Hindlimb muscle (tissue), 1 donor: ENCODE measurements around the gene C19orf38. TPM values are rescaled to one million over a fixed set of nuclear protein-coding genes. Genes with fewer than 3 reads are reported as not detected.
"Not testable (repeated sequence)": the region's sequence is repeated elsewhere in the genome, so short reads cannot be mapped to it uniquely, and the experiment has no call there.

Experiments used
- DNase-seq: peaks from one replicate; pipeline ENCODE4 v3.0.0-alpha.2; 2013
- polyA plus RNA-seq: library from polyadenylated mRNA; unstranded; fragments of 120-200 nt; gene quantifications from one replicate; pipeline ENCODE4 v1.2.1, GENCODE V29; 2013; ENCODE audit not compliant: insufficient read length

Gene C19orf38
- polyA plus RNA-seq, 1 donor = 3.7 TPM

GRCh38 chr19:10823690-10824089, 24.5 kb upstream of the C19orf38 start:
- no peak for DNase-seq

DNA sequence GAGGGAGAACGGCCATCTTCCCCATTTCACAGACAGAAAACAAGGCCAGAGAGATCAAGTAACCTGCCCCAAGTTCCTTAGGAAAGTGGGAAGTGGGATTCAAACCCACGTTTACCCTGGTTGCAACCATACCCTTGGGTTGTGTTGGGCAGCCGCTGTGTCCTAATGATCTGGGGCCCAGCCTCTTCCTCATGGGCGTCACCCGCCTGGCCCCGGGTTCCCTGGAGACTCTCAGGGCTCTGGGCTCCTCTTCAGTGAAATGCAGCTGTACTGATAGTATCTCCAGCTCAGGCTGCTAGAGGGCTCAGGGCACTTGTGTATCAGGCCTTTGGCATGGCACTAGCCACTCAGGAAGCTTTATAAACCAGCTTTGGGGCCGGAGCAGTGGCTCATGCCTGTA, 22.0 kb upstream of the C19orf38 start:
- DNase-seq = no peak

DNA sequence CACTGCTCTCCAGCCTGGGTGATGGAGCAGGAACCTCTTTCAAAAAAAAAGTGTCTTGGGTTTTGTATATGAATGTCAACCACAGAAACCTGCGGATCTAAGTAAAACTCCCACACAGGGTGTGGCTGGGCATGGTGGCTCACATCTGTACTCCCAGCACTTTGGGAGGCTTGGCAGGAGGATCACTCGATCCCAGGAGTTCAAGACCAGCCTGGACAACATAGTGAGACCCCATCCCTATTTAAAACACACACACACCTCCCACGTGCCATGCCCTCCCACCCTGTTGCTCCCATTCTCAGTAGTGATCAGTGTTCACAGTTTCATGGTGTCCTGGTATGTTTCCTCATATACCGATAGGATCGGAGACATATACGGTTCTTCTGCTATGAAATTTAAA, 21.4 kb upstream of the C19orf38 start:
- DNase-seq = no peak

GRCh38 chr19:10828981-10829821, 19.0 kb upstream of the C19orf38 start:
- DNase-seq = no peak

GRCh38 chr19:10829967-10830366, 18.2 kb upstream of the C19orf38 start:
- no peak for DNase-seq

DNA sequence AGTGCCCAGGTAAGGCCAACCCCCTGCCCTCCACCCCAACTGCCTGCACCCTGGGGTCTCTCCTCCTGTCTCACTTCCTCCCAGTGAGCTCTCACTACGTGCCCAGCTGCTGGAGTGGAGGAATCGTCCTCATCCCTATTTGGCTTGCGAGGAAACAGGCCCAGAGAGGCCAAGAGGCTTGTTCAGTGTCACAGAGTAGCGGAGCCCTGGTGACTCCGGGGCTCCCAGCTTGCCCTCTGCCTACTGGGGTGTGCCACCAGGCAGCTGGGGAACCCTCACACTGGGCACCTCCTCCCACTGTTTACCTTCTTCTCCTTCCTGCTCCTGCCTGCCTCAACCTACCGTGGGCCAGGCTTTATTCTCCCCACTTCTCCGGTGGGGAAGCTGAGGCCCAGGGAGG, 17.8 kb upstream of the C19orf38 start:
- DNase-seq = no peak

- DNase-seq = no peak
These were observed 17.1 kb upstream of the C19orf38 start for GRCh38 chr19:10830931-10831779.

- no peak for DNase-seq
These were observed 16.0 kb upstream of the C19orf38 start for GRCh38 chr19:10831987-10832938.

GRCh38 chr19:10832939-10833296, 15.3 kb upstream of the C19orf38 start:
- DNase-seq = no peak

DNA sequence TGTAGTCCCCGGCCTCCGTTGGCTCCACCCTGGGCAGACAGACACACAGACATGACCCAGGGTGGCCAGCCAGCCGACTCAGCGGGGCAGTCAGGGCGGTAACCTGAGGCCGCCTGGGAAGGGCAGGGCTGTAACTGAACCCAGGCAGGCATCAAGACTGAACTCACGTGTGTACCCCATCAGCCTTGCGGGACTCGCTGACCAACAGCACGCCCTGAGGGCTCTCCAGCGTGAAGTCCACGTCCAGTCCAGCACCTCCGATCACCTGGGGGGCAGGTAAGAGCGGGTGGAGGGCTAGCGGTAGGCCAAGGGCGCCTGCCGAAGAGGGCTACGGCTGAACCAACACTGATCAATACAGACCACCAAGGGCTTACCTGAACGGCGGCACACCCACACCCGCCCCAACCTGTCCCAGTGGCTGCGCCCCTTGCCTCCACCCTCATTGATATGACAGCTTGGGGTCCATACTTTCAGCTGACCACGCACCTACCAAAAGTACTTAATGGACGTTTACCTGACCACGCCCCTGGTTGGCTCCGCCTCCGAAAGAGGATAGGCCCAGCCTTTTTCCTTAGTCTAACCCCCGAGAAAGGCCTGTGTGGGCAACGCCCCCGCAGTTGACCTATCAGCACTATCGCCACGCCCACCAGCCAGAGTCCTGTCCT, 13.0 kb upstream of the C19orf38 start:
- DNase-seq = no peak

DNA sequence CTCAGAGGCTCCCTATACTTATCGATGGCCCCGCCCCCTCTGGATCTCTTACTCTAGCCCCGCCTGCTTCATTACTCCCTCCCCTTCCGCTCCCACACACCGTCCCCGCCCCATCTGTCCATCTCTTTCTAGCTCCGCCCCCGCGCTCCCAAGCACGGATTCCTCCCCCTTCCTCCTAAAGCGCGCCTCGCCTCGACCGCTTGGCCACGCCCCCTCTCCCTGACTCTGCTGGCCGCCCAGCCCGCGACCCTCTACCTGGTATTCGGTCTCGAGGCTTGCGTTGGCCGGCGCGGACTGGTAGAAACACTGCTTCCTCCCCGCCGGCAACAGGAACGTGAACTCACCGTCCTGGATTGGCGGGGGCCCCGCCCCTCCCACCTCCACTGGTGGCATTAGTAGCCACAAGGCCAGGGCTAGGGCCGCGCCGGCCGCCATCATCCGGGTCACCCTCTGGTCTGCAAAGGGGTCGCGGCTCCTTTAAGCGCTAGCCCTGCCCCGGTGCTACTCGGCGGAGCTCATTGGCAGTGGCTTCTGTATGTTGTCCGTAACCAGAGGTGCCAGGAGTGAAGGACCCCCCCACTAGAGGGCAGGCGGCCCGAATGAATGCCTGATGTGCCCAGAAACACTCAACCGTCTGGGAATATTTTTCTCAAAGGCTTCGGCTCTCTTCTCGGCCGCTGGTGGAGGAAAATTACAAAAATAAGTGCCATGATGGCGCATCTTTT, 12.3 kb upstream of the C19orf38 start, which contains the start of gene TMED1:
TSS of gene TMED1 (minus strand) at position 459 of the 725 bp plus-strand sequence. CDS start at position 438, 21 bp downstream.
- peak; percentile 97 for DNase-seq

GRCh38 chr19:10836479-10837330, 11.5 kb upstream of the C19orf38 start:
- no peak for DNase-seq

- not testable (repeated sequence) for DNase-seq
These were observed 10.6 kb upstream of the C19orf38 start for GRCh38 chr19:10837649-10838048.

- no peak for DNase-seq
These were observed 9.8 kb upstream of the C19orf38 start for GRCh38 chr19:10838377-10838776.

DNA sequence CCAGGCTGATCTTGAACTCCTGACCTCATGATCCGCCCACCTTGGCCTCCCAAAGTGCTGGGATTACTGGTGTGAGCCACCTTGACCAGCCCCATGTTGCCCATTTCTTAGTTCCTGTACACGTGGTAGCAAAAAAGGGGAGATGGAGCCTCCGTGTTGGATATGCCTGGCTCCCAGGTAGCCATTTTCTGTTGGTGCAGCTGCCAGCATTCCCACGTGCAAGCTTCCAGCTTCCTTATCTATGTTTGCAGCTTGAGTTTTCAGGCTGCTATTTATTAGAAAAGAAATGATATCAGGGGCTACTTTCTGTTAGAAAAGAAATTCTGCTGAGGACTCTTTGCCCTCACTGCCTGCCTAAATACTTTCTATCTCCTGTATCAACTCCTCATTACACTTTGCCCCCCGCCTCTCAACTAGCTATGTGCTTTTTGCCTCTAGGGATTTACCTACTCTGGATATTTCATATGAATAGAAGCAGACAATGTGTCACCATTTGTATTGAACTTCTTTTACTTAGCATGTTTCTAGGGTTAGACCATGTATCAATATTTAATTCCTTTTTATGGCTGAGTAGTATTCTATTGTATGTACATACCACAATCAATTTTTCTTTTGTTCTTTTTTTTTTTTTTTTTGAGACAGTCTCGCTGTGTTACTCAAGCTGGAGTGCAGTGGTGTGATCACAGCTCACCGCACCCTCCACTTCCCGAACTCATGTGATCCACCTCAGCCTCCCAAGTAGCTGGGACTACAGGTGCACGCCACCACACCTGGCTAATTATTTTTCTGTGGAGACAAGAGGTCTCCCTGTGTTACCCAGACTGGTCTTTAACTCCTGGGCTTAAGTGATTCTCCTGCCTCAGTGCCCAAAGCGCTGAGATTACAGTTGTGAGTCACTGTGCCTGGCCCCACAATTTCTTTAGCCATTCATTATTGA, 8.8 kb upstream of the C19orf38 start:
- no peak for DNase-seq

GRCh38 chr19:10842788-10843187, 5.4 kb upstream of the C19orf38 start:
- DNase-seq = no peak

- no peak for DNase-seq
These were observed 1.6 kb upstream of the C19orf38 start for GRCh38 chr19:10846500-10847202.

GRCh38 chr19:10850631-10851030, 2.4 kb downstream of the C19orf38 start:
- DNase-seq = no peak
